Heart left ventricle (tissue), 16 donors: Measurements from ENCODE around the gene CDH12. TPM values are rescaled to one million over a fixed set of nuclear protein-coding genes. Genes with fewer than 3 reads are reported as not detected.

Experiments used
- ATAC-seq, 4 donors: fragments of 200-7000 bp; cut with Tn5 transposase; one replicate each; pipeline ENCODE4 v1.9.1; 2020 to 2022; ENCODE audit warnings: moderate library complexity in 4 of 4, mild to moderate bottlenecking in 3 of 4, moderate number of reproducible peaks in 1 of 4
- DNase-seq, 5 donors: peaks; one replicate each; pipeline ENCODE4 v3.0.0-alpha.2; 2020
- H3K27ac ChIP-seq, 12 donors: fragments of 200-600 bp; sonication (generic) in 4 of 12; one replicate each; pipeline versions ENCODE4 v1.5.0 to v1.8.0; 2016 to 2022; ENCODE audit warnings: mild to moderate bottlenecking in 2 of 12
- H3K27me3 ChIP-seq, 9 donors: fragments of 200-600 bp; sonication (generic) in 2 of 9; one replicate each; pipeline versions ENCODE4 v1.5.1 to v1.8.0; 2016 to 2022; ENCODE audit warnings: mild to moderate bottlenecking in 3 of 9
- H3K36me3 ChIP-seq, 9 donors: fragments of 200-600 bp; sonication (generic) in 2 of 9; one replicate each; pipeline versions ENCODE4 v1.5.0 to v1.8.0; 2018 to 2022; ENCODE audit warnings: mild to moderate bottlenecking in 2 of 9
- H3K4me1 ChIP-seq, 12 donors: fragments of 200-600 bp; sonication (generic) in 4 of 12; one replicate each; pipeline versions ENCODE4 v1.5.0 to v1.8.0; 2016 to 2022; ENCODE audit warnings: mild to moderate bottlenecking in 3 of 12
- H3K4me3 ChIP-seq, 12 donors: fragments of 200-600 bp; sonication (generic) in 4 of 12; one replicate each; pipeline versions ENCODE4 v1.5.0 to v1.8.0; 2017 to 2022; ENCODE audit warnings: mild to moderate bottlenecking in 9 of 12, moderate library complexity in 4 of 12
- H3K9me3 ChIP-seq, 12 donors: fragments of 200-600 bp; sonication (generic) in 4 of 12; one replicate each; pipeline versions ENCODE4 v1.5.0 to v1.8.0; 2016 to 2022; ENCODE audit warnings: mild to moderate bottlenecking in 1 of 12
- POLR2A ChIP-seq, 2 donors: fragments of 450-650 bp; IDR thresholded peaks; one replicate each; pipeline ENCODE4 v1.6.1; 2017; ENCODE audit warnings: antibody characterized with exemption in 2 of 2, mild to moderate bottlenecking in 2 of 2, moderate library complexity in 2 of 2
- WGBS, 4 donors: extraction: QIAGEN DNeasy Blood & Tissue Kit in 2 of 4; methylation state at CpG; one replicate each; pipeline versions ENCODE4 v1.1.5 to v1.1.7; 2013 to 2018; 5-methylcytosine and 5-hydroxymethylcytosine counted together
- intact Hi-C, 10 donors: fragments of 100-400 bp; cut with DNase I; formaldehyde crosslinking; loops; one replicate each; pipeline versions ENCODE4 v1.11.1 to v1.14.2; 2022
- polyA plus RNA-seq, 2 donors: library from polyadenylated mRNA; stranded (reverse); fragments of 200-250 nt; gene quantifications; one replicate each; pipeline ENCODE4 v1.2.3, GENCODE V29; 2013
- total RNA-seq, 9 donors: library from RNA; depleted of rRNA in 2 of 9; stranded (reverse); fragments of >200 nt in 2 of 9; fragmentation: NEBNext Ultra II Directional in 3 of 9; extraction: Animal tissue kit (Norgen Biotek cat#: 25700) in 3 of 9; gene quantifications; one replicate each; pipeline versions ENCODE4 v1.1.0 to v1.2.4, GENCODE V29; 2016 to 2023
- TF ChIP-seq, protein P1 (sequence below), 12 donors: fragments of 200-600 bp; sonication (generic) in 4 of 12; IDR thresholded peaks; one replicate each; pipeline versions ENCODE4 v1.5.0 to v1.8.0; 2018 to 2022; ENCODE audit warnings: antibody characterized with exemption in 12 of 12, mild to moderate bottlenecking in 5 of 12
- donor health status: ischemic (EF 13 %, LVEDD 7.1; RV severe dilation, severe dysfunction).
- donor health status: healthy with polysubstance abuse.
- donor health status: DM: no; HTN: yes; CAD: no.
- donor health status: DM: no; HTN: no; CAD: no.
- donor health status: ischemic (EF 25% LVEDD 6.9; RV normal size, moderate dysfunction).
- donor health status: ischemic (EF 25% LVEDD 5.7; RV mildly dilated, moderate dysfunction).
- donor health status: healthy.
- donor health status: DM: yes; HTN: yes; CAD: no.
- donor health status: ischemic (EF 35%, LVEDD 5.7; RV mildly dilated, moderate dysfunction).
- donor health status: nonischemic (EF 11% LVEDD 7.7; RV severe dilation, severe dysfunction).
- donor health status: DM: yes; HTN: yes; CAD: no.
- donor health status: PGD.
- donor health status: ischemic (EF 29% LVEDD 5.4; RV normal size, mild dysfunction).
- donor health status: nonischemic (EF 23%, LVEDD 6.1; RV moderate dilation, normal function).

CDH12 gene
- total and polyA plus RNA-seq, 11 donors, result 0.11 TPM; not detected in 10

DNA sequence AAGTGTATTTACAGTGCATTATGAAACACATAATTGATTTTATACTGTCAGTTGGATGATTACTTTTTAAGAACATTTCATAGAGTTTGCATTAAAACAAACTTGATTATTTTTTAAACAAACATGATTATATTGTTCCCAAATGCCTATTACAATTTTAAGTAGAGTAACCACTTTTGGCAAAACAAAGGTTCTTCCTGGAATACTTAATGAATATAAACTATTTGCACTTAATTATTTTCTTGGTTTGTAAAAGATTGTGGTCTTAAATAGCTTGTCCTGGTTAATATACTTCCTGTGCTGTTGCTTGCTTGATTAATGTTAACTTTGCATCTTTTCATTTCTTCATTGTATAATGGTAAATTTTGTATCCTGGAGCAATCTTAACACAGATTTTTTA lies 180.0 kb downstream of the CDH12 start:
- Histone ChIP-seq H3K4me3 (no peak overlapping the region), H3K4me1 (no peaks in the 10 kb centered on the region), H3K27ac (no peak overlapping the region), H3K36me3 (no peaks in the 10 kb centered on the region), H3K27me3 (no peaks in the 10 kb centered on the region), H3K9me3 (peaks cover 0 to 3% (median 0%) of the 10 kb centered on the region in 12 donors)
- TF ChIP-seq, protein P1, sequence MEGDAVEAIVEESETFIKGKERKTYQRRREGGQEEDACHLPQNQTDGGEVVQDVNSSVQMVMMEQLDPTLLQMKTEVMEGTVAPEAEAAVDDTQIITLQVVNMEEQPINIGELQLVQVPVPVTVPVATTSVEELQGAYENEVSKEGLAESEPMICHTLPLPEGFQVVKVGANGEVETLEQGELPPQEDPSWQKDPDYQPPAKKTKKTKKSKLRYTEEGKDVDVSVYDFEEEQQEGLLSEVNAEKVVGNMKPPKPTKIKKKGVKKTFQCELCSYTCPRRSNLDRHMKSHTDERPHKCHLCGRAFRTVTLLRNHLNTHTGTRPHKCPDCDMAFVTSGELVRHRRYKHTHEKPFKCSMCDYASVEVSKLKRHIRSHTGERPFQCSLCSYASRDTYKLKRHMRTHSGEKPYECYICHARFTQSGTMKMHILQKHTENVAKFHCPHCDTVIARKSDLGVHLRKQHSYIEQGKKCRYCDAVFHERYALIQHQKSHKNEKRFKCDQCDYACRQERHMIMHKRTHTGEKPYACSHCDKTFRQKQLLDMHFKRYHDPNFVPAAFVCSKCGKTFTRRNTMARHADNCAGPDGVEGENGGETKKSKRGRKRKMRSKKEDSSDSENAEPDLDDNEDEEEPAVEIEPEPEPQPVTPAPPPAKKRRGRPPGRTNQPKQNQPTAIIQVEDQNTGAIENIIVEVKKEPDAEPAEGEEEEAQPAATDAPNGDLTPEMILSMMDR (IDR thresholded peaks at IDR 0.05), result no peak
- no peak for TF ChIP-seq POLR2A (IDR thresholded peaks at IDR 0.05)
- no peak for DNase-seq
- no peak for ATAC-seq
- intact Hi-C loops, result no loop called here

DNA sequence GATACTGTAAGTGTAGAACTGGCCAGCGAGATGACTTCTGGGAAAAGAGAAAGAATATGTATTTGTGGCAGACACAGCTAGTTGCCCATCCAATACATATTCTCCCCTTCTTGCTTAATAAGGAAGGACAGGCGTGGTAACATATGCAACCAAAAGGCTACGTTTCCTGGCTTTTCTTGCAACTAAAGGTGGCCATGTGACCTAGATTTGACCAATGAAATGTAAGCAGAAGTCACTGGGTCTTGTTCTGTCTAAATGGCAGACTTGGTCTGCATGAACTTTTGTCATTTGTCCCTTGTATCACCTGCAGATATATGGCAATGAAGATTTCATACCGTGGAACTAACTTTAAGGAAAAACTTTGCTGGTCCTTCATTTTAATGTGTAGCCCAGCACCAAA lies 183.8 kb downstream of the CDH12 start:
- no peaks in the 10 kb centered on the region for H3K36me3 ChIP-seq
- H3K9me3 ChIP-seq, result peaks cover 0 to 7% (median 0%) of the 10 kb centered on the region in 12 donors
- H3K27ac ChIP-seq, result no peak overlapping the region
- 67 to 74% (median 69%) methylated on average over 4 of the region's 4 CpGs for WGBS, 4 donors
- DNase-seq, result no peak
- no peak overlapping the region for H3K4me3 ChIP-seq
- ATAC-seq, result no peak
- TF ChIP-seq POLR2A (IDR thresholded peaks at IDR 0.05), result no peak
- TF ChIP-seq, protein P1 (IDR thresholded peaks at IDR 0.05), result no peak
- intact Hi-C loops, result no loop called here
- H3K4me1 ChIP-seq, result no peaks in the 10 kb centered on the region
- no peaks in the 10 kb centered on the region for H3K27me3 ChIP-seq

DNA sequence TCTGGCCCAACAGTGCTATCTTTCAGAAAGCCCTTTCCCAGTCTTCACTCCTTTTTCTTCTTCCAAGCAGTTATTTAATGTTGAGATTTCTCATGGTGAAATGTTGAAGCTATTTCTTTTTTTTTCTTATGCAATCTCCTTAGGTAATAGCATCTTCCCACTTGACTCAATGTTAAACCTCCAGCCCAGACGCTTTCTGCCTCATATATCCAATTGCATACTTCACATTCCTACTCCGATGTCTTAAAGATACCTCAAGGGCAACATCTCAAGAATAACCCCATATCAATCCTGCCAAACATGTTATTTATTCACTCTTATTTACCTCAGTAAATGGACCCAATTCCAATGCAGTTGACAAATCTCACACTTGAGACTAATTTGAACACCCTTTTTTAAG lies 187.3 kb downstream of the CDH12 start:
- H3K27ac ChIP-seq, result no peak overlapping the region
- H3K27me3 ChIP-seq, result no peaks in the 10 kb centered on the region
- ATAC-seq (no peak), DNase-seq (no peak)
- no peaks in the 10 kb centered on the region for H3K36me3 ChIP-seq
- no peaks in the 10 kb centered on the region for H3K4me1 ChIP-seq
- no peak for TF ChIP-seq POLR2A (IDR thresholded peaks at IDR 0.05)
- TF ChIP-seq, protein P1 (IDR thresholded peaks at IDR 0.05), result no peak
- peaks cover 0 to 4% (median 0%) of the 10 kb centered on the region in 12 donors for H3K9me3 ChIP-seq
- intact Hi-C loops, result no loop called here
- no peak overlapping the region for H3K4me3 ChIP-seq
- 57 to 62% (median 60%) methylated on average over 2 of the region's 2 CpGs for WGBS, 4 donors

DNA sequence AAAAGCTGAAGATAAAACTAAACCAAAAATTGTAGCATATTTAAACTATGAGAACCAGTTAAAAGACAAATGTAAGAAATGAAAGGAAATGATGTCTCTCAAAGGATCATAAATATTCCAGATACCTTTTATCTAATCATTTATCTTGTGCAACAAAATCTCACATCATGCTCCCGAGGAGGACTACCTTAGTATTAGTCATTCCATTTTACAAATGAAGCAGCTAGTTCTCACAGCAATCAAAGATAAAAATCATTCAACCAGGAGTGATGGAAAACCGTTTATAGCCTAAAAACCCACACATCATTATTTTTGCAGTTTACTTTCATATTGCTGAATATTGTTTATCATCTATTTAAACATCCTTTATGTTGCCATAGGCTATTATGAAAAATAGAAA lies 190.0 kb downstream of the CDH12 start:
- H3K27me3 ChIP-seq, result no peaks in the 10 kb centered on the region
- ATAC-seq (no peak), DNase-seq (no peak)
- intact Hi-C loops, result no loop called here
- H3K36me3 ChIP-seq, result no peaks in the 10 kb centered on the region
- no peaks in the 10 kb centered on the region for H3K4me1 ChIP-seq
- H3K27ac ChIP-seq, result no peak overlapping the region
- no peak overlapping the region for H3K4me3 ChIP-seq
- TF ChIP-seq, protein P1 (IDR thresholded peaks at IDR 0.05), result no peak
- TF ChIP-seq POLR2A (IDR thresholded peaks at IDR 0.05), result no peak
- WGBS, 4 donors, result 37 to 50% (median 43%) methylated on average over 2 of the region's 2 CpGs
- H3K9me3 ChIP-seq, result peaks cover 0 to 4% (median 0%) of the 10 kb centered on the region in 12 donors
